GM04503 (cell line): ENCODE data around the gene MAP7D3.
A peak's percentile ranks its signal among the peaks of the same experiment; 100 is the strongest.
"Not testable (repeated sequence)": the region's sequence is repeated elsewhere in the genome, so short reads cannot be mapped to it uniquely, and the experiment has no call there.

Source experiments
- DNase-seq: peaks from one replicate; pipeline ENCODE4 v3.0.0-alpha.2; 2012; ENCODE audit warnings: low read depth

MAP7D3 gene

GRCh38 chrX:136250191-136251040 lies 784 bp downstream of the MAP7D3 start:
- DNase-seq: no peak

DNA sequence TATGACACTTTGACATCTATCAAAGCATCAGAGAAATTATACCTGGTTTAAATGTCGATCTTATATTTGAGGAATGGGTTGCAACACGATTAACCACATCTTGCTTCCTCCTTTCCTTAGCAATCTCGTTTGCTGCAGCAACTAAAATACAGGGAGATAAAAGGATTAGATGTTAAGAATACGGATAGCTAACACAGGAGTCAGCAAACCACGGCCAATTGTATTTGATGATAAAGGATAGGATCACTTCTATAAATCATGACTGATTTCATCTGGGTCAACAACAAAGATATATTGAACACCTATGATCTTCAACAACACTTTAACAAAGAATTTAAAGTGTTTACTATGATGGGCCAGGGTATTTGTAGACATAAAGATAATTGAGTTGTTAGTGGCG lies 5.0 kb downstream of the MAP7D3 start:
- no peak for DNase-seq

DNA sequence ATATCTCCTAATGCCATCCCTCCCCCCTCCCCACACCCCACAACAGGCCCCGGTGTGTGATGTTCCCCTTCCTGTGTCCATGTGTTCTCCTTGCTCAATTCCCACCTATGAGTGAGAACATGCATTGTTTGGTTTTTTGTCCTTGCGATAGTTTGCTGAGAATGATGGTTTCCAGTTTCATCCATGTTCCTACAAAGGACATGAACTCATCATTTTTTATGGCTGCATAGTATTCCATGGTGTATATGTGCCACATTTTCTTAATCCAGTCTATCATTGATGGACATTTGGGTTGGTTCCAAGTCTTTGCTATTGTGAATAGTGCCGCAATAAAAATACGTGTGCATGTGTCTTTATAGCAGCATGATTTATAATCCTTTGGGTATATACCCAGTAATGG lies 13.4 kb downstream of the MAP7D3 start:
- DNase-seq: not testable (repeated sequence)

GRCh38 chrX:136237074-136237473 lies 14.1 kb downstream of the MAP7D3 start:
- DNase-seq: no peak

- no peak for DNase-seq
These were observed 22.4 kb downstream of the MAP7D3 start for GRCh38 chrX:136228839-136229207.

- no peak for DNase-seq
These were observed 23.0 kb downstream of the MAP7D3 start for GRCh38 chrX:136227948-136228838.

DNA sequence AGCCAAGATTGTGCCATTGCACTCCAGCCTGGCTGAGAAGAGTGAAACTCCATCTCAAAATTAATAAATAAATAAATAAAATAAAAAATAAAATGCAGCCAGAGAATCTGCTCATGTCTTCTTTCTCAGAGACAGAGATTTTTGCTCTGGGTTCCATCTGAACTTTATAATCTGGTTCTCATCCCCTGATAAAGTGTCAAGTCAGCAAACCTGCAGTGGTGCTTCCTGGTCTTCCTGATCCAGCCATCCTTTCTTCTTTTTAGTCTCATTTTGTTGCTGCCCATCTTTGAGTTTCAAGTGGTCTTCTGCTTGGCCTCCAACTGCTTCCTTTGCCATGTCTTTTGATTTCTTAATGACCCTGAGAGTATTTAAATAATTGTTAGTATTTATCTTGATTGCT lies 24.1 kb downstream of the MAP7D3 start:
- no peak for DNase-seq

GRCh38 chrX:136221851-136222513 lies 29.2 kb downstream of the MAP7D3 start:
- no peak for DNase-seq

DNA sequence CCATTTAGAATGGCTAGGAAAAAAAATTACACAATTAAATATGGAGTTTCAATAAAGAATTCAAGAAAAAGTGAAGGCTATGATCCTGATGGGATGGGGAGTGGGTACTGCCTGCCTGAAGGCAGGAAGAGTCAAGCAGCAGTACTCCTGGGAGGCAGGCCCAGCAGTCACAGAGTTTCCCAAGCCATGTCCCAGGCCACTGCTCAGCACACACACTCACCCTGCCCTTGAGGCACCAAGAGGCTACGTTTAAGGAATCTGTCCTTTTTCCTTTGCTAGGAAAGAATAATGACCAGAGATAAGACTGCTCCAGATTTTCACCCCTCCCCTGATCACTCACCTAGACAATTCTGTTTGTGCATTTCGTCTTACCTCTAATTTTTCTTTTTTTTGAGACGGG lies 30.2 kb downstream of the MAP7D3 start:
- DNase-seq: no peak

DNA sequence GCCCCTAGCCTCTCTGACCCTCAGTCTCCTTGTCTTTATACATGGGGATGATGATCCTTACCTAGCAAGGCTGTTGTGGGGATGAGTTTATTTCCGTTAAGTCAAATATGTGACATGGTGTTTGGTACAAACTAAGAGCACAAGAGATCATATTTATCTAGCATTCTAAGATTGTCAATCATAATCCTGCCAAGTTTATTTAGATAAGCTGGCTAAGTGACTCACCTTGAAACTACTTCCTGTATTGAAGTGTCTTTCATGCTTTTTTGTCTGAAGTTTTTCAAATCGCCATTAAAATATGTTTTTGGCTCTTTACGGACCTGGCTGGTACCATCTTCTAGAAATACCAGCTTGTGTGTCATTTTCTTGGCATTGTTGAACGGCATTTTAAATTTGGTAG lies 30.7 kb downstream of the MAP7D3 start:
- DNase-seq: no peak

GRCh38 chrX:136219893-136220292 lies 31.3 kb downstream of the MAP7D3 start:
- DNase-seq: no peak

DNA sequence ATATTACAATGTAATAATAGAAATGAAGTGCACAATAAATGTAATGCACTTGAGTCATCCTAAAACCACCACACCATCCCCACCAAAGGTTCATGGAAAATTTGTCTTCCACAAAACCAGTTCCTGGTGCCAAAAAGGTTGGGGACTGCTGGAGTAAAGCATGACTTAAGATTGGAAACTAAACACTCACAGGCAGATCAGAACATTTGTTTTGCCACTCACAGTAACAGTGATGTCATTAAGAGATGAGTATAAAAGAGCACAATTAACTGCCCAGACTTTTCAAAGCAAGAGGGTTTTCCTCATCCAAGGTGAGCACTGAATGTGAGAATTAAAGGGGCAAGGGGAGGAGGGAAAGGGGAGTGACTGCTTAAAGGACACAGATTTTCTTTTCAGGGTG lies 35.6 kb downstream of the MAP7D3 start:
- no peak for DNase-seq

DNA sequence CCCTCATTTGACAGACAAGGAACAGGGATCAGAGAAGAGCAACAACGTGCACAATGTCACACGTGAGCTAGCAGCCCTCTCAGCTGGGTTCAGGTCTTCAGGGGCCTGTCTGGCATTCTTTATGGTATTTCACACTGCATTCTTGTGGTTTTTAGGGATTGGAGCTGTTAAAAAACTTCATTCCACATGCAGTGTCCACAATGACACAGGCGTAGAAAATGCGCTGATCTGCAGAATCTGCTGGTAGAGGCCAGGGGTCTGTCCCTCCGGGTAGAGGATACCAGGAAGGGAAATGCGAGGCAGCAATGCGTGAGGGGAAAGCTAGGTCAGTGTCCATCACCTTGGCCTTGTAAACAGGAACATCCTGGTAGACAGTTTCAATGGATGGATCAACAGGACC lies 36.6 kb downstream of the MAP7D3 start:
- DNase-seq: peak; percentile 84

DNA sequence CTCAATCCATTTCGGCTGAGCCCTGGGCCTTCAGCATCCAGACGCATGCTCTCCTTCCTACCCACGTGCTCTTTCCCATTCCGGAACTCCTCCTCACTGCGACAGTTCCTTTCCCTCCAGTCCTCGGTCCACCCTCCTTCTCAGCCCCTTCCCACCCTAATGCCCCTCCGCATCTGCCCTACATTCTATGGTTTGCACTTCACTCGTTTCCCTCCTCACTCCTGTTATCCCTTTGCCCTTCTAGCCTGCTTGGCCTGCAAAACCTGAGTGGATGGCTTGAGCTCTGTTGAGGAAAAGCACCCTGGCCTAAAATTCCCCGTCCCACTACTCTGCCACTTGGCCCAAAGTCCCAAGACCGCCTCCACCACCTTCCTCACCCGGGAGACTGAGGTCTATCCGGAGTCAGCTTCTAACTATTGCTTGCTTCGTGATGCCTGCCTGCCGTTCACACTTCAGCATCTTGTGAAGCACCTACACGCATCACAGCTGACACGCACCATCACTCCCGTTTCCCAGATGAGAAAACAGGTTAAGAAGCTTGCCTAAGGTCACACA lies 38.6 kb downstream of the MAP7D3 start:
- no peak for DNase-seq

DNA sequence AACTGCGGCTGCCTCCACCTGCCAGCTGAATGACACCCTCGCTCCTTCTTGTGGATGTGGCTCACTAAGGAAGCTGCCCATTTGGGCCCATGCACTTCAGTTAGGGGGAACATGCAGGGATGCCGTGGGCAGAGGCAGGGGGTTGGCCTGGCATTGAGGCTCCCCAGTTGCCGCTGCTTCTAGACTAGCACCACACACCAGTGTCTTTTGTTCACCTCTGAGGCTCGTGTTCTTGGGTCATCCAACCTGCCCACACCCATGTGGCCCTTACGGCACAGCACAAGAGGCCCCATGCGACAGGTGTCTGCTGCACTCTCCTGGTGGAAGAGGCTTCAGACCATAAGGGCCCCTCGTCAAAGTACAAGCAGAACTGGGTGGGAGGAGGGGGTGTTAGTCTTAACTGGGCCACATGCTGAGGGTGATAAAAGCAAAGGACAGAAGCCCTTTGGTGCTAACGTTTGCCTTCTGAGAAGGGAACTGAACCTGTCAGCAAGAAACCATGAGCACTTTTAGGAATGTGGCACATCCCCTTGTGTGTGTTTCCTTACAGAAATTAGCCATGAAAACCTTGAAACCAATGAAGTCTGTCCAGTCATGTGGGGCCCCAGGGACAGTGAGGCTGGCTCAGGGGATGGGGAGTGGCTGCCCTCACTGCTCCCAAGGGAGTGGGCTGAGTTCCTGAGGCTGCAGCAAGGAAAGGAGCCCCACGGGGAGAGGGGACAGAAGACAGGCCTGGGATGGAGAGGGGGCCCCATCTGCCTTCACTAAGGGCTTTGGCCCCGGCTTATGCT lies 39.2 kb downstream of the MAP7D3 start:
- no peak for DNase-seq

DNA sequence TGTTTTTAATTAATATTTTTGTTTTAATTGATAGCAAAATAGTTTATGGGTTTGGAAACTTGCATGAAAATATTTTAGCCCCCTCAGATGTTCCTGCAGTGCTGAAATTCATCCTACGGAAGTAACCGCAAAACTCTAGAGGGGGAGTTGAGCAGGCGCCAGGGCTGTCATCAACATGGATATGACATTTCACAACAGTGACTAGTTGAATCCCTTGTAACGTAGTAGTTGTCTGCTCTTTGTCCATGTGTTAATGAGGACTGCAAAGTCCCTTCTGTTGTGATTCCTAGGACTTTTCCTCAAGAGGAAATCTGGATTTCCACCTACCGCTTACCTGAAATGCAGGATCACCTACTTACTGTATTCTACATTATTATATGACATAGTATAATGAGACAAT lies 40.4 kb downstream of the MAP7D3 start:
- no peak for DNase-seq

- no peak for DNase-seq
These were observed 41.0 kb downstream of the MAP7D3 start for GRCh38 chrX:136210243-136210642.

DNA sequence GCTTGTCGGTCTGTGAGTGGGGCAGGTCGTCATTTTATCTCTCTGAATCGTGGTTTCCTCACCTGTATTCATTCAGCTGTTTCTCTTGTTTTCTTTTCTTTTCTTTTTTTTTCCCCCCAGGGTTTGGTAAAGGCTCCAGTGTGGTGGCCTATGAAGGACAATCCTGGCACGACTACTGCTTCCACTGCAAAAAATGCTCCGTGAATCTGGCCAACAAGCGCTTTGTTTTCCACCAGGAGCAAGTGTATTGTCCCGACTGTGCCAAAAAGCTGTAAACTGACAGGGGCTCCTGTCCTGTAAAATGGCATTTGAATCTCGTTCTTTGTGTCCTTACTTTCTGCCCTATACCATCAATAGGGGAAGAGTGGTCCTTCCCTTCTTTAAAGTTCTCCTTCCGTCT lies 41.4 kb downstream of the MAP7D3 start:
- DNase-seq: no peak

DNA sequence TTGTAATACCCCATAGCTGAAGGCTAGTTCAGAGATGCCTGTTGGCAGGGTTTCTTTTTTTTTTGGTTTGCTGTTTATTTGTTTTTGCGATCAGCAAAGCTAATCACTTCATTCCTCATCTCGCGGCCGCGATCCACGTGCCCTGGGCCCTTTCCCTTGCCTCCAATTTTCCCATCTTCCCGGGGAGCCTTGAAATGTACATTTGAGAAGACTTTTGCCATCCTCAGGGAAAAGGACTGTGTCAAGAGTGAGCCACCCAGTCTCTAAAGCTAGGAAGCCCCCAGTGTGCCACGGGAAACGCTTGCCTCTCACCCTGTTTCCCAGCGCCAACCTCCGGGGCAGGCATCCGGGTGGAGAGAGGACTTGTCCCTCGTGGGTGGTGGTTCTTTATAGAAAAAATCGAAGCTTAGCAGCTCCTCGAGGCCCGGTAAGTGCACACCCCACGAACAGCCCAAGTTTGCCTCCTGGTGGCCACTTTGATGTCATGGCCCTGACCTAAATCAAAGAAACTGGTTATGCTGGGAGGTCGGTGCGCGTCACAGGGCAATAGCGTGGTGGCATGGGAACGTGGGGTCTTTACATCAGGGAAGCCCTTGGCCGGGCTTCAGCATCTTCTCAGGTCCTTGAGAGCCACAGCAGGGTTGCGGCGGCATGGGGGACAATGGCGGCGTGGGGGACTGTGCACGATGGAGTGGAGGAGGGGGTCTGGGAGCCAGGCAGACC lies 42.0 kb downstream of the MAP7D3 start:
- DNase-seq: no peak

DNA sequence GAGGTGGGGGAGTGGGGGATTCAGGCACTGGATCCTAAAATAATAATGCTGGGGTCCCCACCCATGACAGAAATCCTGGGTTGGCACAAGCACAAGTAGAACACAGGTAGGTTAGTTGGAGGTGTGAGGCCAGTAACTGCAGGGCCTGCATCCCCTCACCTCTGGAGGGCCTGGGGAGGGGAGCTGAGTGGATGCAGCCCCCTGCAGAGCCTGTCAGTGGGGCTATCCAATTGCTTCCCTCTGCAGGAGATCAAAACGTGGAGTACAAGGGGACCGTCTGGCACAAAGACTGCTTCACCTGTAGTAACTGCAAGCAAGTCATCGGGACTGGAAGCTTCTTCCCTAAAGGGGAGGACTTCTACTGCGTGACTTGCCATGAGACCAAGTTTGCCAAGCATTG lies 43.7 kb downstream of the MAP7D3 start:
- DNase-seq: no peak

DNA sequence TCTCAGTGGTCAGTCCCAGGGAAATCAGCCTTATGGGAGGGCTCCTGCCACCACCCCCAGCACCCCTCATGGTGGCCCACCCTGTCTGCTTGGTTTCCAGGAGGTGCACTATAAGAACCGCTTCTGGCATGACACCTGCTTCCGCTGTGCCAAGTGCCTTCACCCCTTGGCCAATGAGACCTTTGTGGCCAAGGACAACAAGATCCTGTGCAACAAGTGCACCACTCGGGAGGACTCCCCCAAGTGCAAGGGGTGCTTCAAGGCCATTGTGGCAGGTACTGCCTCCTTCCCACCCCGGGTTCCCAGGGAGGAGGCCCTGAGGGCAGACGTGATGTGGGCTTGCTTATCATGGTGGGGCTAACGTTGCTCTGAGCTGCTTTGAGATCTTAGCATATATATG lies 44.3 kb downstream of the MAP7D3 start:
- no peak for DNase-seq
